Erythroblast (primary cell): ENCODE results near the gene CASZ1.

ENCODE experiments used
- GATA1 ChIP-seq: IDR thresholded peaks from 2 replicates; pipeline ENCODE4 v1.6.1; 2011; ENCODE audit warnings: low read depth, mild to moderate bottlenecking, control low read depth, low read length, moderate library complexity
- POLR2A ChIP-seq: IDR thresholded peaks from 2 replicates; pipeline ENCODE4 v1.6.1; 2011; ENCODE audit warnings: mild to moderate bottlenecking, low read length

DNA sequence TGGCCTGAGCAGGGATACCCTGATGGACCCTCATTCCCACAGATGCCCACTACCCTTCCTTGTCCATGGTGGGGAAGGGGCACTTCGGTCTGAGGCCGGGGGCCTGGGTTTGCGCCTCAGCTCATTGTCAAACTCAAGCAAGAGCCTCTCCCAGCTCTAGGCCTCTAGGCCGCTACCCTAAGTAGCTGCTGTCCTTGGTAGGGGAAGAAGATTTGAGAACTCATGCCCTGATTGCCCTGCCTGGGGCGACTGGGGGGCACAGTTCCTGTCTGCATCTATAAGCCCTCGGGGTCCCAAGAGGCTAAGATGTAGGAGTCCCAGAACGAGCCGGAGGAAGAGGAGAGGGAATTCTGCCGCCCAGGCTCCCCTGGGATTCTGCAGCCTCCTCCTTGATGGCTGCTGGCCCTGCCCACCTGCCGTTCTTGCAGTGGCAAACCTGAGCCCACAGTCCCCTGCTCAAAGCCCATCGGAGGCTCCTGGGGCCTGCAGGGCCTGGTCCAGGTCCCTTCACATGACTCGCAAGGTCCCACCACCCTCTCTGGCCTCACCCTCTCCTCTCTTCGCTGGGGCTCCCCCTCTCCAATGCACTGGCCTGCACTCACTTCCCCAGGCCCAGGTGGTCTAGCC lies 20.4 kb upstream of the CASZ1 start:
- TF ChIP-seq POLR2A (no peak), GATA1 (no peak)
